HEK293T (cell line): ENCODE measurements around the gene ZNF618.

Experiments used
- BHLHE40 ChIP-seq: fragments of 450-650 bp; IDR thresholded peaks from 2 replicates; pipeline ENCODE4 v1.6.1; 2016; ENCODE audit warnings: mild to moderate bottlenecking, moderate library complexity, borderline replicate concordance
- ELF4 ChIP-seq: fragments of 450-650 bp; IDR thresholded peaks from 2 replicates; pipeline ENCODE4 v1.6.1; 2017; ENCODE audit warnings: antibody characterized with exemption
- FOXA1 ChIP-seq: fragments of 450-650 bp; IDR thresholded peaks from 2 replicates; pipeline ENCODE4 v1.6.1; 2016; ENCODE audit warnings: mild to moderate bottlenecking
- HDGF ChIP-seq: fragments of 450-650 bp; IDR thresholded peaks from 2 replicates; pipeline ENCODE4 v1.6.1; 2017; ENCODE audit warnings: antibody characterized with exemption, borderline replicate concordance
- L3MBTL2 ChIP-seq: fragments of 450-650 bp; conservative IDR thresholded peaks from 2 replicates; pipeline ENCODE4 v1.6.1; 2016; ENCODE audit warnings: mild to moderate bottlenecking
- PKNOX1 ChIP-seq: fragments of 450-650 bp; IDR thresholded peaks from 2 replicates; pipeline ENCODE4 v1.6.1; 2016
- SP1 ChIP-seq: fragments of 450-650 bp; IDR thresholded peaks from 2 replicates; pipeline ENCODE4 v1.6.1; 2017
- SUZ12 ChIP-seq: fragments of 450-650 bp; IDR thresholded peaks from 2 replicates; pipeline ENCODE4 v1.6.1; 2016; ENCODE audit warnings: mild to moderate bottlenecking
- TARDBP ChIP-seq: fragments of 450-650 bp; IDR thresholded peaks from 2 replicates; pipeline ENCODE4 v1.6.1; 2016
- ZNF384 ChIP-seq: fragments of 450-650 bp; IDR thresholded peaks from 2 replicates; pipeline ENCODE4 v1.6.1; 2016

- TF ChIP-seq FOXA1 (no peak), TARDBP (no peak), HDGF (no peak), SP1 (no peak), BHLHE40 (no peak), ELF4 (no peak), SUZ12 (no peak), PKNOX1 (no peak), L3MBTL2 (no peak), ZNF384 (no peak)
Observed at GRCh38 chr9:113828221-113828620, 47.9 kb upstream of the ZNF618 start.
